Vagina (tissue), 2 donors: Measurements from ENCODE around the gene KRTAP5-5. TPM values are rescaled to one million over a fixed set of nuclear protein-coding genes. Genes with fewer than 3 reads are reported as not detected.

Experiments used
- DNase-seq, 2 donors: peaks; one replicate each; pipeline ENCODE4 v3.0.0-alpha.2; 2017; ENCODE audit errors: extremely low spot score in 2 of 2
- H3K27ac ChIP-seq: fragments of 200-600 bp; sonication (generic); one replicate; pipeline ENCODE4 v1.5.1; 2019
- H3K27me3 ChIP-seq: fragments of 200-600 bp; sonication (generic); one replicate; pipeline ENCODE4 v1.5.1; 2019
- H3K36me3 ChIP-seq, 2 donors: fragments of 200-600 bp; sonication (generic); one replicate each; pipeline ENCODE4 v1.5.1; 2017 to 2019
- H3K4me1 ChIP-seq: fragments of 200-600 bp; sonication (generic); one replicate; pipeline ENCODE4 v1.5.1; 2019
- H3K4me3 ChIP-seq, 2 donors: fragments of 200-600 bp; sonication (generic); 1 replicate in 1 of 2; 2 replicates in 1 of 2; pipeline ENCODE4 v1.5.1; 2016 to 2019
- H3K9me3 ChIP-seq: fragments of 200-600 bp; sonication (generic); one replicate; pipeline ENCODE4 v1.5.1; 2019
- POLR2A ChIP-seq, 2 donors: fragments of 450-650 bp; IDR thresholded peaks; one replicate each; pipeline ENCODE4 v1.6.1; 2017; ENCODE audit warnings: antibody characterized with exemption in 2 of 2, mild to moderate bottlenecking in 2 of 2, moderate library complexity in 2 of 2
- POLR2AphosphoS5 ChIP-seq, 2 donors: sonication (generic); formaldehyde crosslinking; IDR thresholded peaks; one replicate each; pipeline ENCODE4 v1.9.0; 2017; ENCODE audit warnings: antibody characterized with exemption in 2 of 2, mild to moderate bottlenecking in 2 of 2, low read depth in 1 of 2; ENCODE audit not compliant: insufficient read depth in 1 of 2
- intact Hi-C: fragments of 100-400 bp; cut with DNase I; formaldehyde crosslinking; loops from one replicate; pipeline ENCODE4 v1.15.1; 2023
- total RNA-seq: library from RNA; depleted of rRNA; stranded (reverse); fragments of >200 nt; gene quantifications from one replicate; pipeline ENCODE4 v1.2.3, GENCODE V29; 2016
- TF ChIP-seq, protein P1 (sequence below), 3 experiments: fragments of 450-650 bp in 2 of 3; fragments of 200-600 bp in 1 of 3; sonication (generic) in 1 of 3; IDR thresholded peaks; one replicate each; pipeline ENCODE4 v1.5.1; 2017 to 2019; ENCODE audit warnings: antibody characterized with exemption in 3 of 3, mild to moderate bottlenecking in 2 of 3, moderate library complexity in 2 of 3

KRTAP5-5 gene
- total RNA-seq, 1 donor from 2014 or later, result not detected

DNA sequence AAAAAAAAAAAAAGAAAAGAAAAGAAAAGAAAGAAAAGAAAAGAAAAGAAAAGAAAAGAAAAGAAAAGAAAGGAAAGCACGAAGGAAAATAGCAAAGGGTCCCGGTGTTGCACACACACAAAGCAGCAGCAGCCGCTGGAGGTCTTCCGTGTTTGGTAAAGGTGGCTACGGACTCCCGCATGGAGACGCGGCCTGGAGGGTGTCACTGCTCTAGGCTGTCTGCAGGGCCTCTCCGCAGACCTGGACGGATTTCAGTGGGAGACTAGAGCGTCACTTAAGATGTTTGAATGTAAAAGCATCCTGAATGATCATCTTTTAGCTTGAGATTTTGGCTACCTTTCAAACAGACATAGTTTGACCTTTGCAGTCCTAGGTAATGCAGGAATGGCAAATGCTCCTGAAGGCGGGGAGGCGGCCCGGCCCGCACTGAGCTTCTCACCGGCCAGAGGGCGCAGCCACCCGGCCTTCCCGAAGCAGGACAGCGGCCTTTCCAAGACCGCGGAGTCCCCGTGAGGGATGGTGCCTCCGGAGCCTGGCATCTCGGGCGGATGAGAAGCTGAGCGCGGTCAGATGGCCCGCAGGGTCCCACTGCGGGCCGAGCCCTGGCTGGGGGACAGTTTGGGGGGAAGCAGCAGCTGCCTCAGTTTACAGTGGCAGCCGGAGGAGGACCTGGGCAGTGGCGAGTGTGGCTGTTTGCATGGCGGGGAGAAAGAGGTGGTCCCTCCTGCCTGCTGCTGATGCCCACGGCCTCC lies 18.5 kb downstream of the KRTAP5-5 start:
- intact Hi-C loops, result no loop called here
- Histone ChIP-seq H3K36me3 (no peaks in the 10 kb centered on the region), H3K27ac (no peak overlapping the region)

DNA sequence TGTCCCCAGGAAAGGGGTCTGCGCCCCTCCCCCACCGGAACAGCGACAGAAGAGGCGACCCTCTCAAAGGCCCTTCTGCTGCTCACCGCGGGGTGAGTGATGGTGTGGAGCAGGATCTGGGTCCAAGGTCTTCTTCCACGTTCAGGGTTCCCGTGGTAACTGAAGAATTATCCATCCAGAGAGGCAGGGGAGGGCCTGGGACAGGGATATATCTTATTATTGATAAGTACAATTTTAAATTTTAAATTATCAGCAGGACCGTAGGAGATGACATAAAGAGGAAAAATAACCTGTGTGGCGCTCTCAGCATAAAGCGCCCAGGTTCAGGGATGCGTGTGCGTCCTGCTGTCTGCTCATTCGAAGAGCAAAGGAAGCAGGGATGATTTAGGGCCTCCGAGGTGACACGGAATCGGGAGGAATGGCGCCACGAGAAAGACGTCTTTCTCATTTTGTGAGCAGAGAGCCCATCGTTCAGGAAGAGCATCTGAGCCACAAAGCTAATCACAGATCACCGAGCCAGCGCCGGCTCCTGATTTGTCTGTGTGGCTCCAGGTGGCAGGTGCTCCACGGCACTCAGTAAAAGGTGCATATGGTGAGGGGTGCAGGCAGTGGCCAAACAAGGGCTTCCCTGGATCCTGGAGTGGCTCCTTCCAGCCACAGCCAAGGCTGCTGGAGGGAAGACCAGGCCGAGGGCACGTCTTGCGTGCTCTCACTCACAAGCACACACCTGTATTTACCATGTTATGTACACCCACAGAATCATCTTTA lies 19.3 kb downstream of the KRTAP5-5 start:
- no peak overlapping the region for H3K4me3 ChIP-seq
- intact Hi-C loops, result no loop called here
- H3K27ac ChIP-seq, result no peak overlapping the region
- peaks cover 9% of the 10 kb centered on the region for H3K4me1 ChIP-seq
- H3K36me3 ChIP-seq, result no peaks in the 10 kb centered on the region
- H3K9me3 ChIP-seq, result no peaks in the 10 kb centered on the region
- TF ChIP-seq POLR2AphosphoS5 (IDR thresholded peaks at IDR 0.05; ENCODE audit: insufficient read depth in 1 of 2, low read depth in 1 of 2) (no peak), POLR2A (IDR thresholded peaks at IDR 0.05) (no peak)
- TF ChIP-seq, protein P1, sequence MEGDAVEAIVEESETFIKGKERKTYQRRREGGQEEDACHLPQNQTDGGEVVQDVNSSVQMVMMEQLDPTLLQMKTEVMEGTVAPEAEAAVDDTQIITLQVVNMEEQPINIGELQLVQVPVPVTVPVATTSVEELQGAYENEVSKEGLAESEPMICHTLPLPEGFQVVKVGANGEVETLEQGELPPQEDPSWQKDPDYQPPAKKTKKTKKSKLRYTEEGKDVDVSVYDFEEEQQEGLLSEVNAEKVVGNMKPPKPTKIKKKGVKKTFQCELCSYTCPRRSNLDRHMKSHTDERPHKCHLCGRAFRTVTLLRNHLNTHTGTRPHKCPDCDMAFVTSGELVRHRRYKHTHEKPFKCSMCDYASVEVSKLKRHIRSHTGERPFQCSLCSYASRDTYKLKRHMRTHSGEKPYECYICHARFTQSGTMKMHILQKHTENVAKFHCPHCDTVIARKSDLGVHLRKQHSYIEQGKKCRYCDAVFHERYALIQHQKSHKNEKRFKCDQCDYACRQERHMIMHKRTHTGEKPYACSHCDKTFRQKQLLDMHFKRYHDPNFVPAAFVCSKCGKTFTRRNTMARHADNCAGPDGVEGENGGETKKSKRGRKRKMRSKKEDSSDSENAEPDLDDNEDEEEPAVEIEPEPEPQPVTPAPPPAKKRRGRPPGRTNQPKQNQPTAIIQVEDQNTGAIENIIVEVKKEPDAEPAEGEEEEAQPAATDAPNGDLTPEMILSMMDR (IDR thresholded peaks at IDR 0.05), result no peak
- no peak for DNase-seq
- H3K27me3 ChIP-seq, result no peaks in the 10 kb centered on the region

More for the DNA sequence above, 18.5 kb downstream of the KRTAP5-5 start:
- Histone ChIP-seq H3K4me1 (peaks cover 7% of the 10 kb centered on the region), H3K4me3 (no peak overlapping the region), H3K27me3 (no peaks in the 10 kb centered on the region), H3K9me3 (no peaks in the 10 kb centered on the region)
- TF ChIP-seq POLR2A (IDR thresholded peaks at IDR 0.05), result no peak
- TF ChIP-seq, protein P1 (IDR thresholded peaks at IDR 0.05), result no peak
- TF ChIP-seq POLR2AphosphoS5 (IDR thresholded peaks at IDR 0.05; ENCODE audit: insufficient read depth in 1 of 2, low read depth in 1 of 2), result no peak
- no peak for DNase-seq

DNA sequence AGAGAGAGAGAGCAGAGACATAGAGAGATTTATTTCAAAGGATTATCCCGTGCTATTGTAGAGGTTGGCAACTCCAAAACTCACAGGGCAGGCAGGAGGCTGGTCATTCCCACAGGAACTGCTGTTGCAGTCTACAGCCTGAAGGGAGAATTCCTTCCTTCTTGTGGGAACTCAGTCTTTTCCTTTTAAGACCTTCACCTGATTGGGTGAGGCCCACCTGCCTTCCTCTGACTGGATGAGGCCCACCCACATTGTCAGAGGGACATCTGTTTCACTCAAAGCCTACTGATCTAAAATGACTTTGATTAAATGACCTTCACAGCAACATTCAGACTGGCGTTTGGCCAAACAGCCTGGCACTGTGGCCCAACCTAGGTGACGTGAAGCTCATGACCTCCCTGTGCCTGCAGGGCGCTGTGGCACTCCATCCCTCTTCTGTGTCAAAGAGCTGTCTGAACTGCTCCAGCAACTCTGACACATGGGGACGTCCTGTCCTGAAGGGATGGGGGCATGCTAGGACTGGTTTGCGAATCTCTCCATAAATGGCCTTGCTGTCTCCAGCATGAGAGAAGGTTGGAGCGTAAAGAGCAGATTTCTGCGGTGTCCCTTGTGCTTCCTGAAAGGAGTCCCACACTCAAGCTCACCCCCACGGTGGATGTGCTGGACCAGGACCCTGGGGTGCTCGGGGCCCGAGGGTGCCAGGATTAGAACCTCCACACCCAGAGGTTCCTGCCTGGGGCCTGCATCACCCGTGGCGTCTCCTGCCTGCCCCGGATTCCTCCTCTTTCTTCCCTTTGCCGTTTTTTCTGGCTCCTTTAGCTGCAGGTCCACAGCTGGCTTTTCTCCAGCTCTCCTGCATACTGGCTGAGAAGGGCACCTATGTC lies 20.7 kb downstream of the KRTAP5-5 start:
- Histone ChIP-seq H3K27ac (no peak overlapping the region), H3K4me3 (no peak overlapping the region), H3K36me3 (no peaks in the 10 kb centered on the region), H3K9me3 (no peaks in the 10 kb centered on the region), H3K4me1 (peaks cover 9% of the 10 kb centered on the region), H3K27me3 (no peaks in the 10 kb centered on the region)
- intact Hi-C loops, result loop anchor here (10.0 kb wide), 1 partner anchor 505 kb away; no protein-coding TSS in a partner anchor
- no peak for DNase-seq
- TF ChIP-seq POLR2AphosphoS5 (IDR thresholded peaks at IDR 0.05; ENCODE audit: insufficient read depth in 1 of 2, low read depth in 1 of 2), result peak in 1 of 2 donors; percentile 51
- TF ChIP-seq, protein P1 (IDR thresholded peaks at IDR 0.05), result no peak

DNA sequence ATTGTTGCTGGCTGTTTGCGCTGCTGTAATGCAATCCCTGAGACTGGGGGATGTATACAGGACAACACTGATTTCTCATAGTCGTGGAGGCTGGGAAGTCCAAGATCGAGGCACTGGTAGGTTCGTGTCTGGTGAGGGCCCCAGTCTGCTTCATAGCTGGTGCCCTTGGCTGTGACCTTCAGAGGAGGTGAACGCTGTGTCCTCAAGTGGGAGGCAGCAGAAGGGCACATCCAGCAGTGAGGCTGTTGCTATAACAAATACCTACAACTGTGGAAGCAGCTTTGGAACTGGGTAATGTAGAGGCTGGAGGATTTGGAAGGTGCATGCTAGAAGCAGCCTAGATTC lies 21.3 kb downstream of the KRTAP5-5 start:
- H3K27me3 ChIP-seq, result no peaks in the 10 kb centered on the region
- no peaks in the 10 kb centered on the region for H3K9me3 ChIP-seq
- no peaks in the 10 kb centered on the region for H3K36me3 ChIP-seq
- no peak overlapping the region for H3K27ac ChIP-seq
- intact Hi-C loops, result loop anchor here (10.0 kb wide), 1 partner anchor 504 kb away; no protein-coding TSS in a partner anchor
- DNase-seq, result no peak
- TF ChIP-seq, protein P1 (IDR thresholded peaks at IDR 0.05), result no peak
- TF ChIP-seq POLR2A (IDR thresholded peaks at IDR 0.05), result no peak
- TF ChIP-seq POLR2AphosphoS5 (IDR thresholded peaks at IDR 0.05; ENCODE audit: insufficient read depth in 1 of 2, low read depth in 1 of 2), result no peak
- H3K4me1 ChIP-seq, result peaks cover 9% of the 10 kb centered on the region
- no peak overlapping the region for H3K4me3 ChIP-seq
